Tibial nerve (tissue), 4 donors: Measurements from ENCODE around the gene MRPS18C.

Experiments used
- CTCF ChIP-seq, 5 experiments: fragments of 200-600 bp in 3 of 5; fragments of 450-650 bp in 2 of 5; sonication (generic) in 3 of 5; IDR thresholded peaks; one replicate each; pipeline ENCODE4 v1.5.1; 2016 to 2019; ENCODE audit warnings: antibody characterized with exemption in 5 of 5, mild to moderate bottlenecking in 3 of 5, moderate library complexity in 2 of 5
- EP300 ChIP-seq, 2 donors: sonication (generic); formaldehyde crosslinking; IDR thresholded peaks; one replicate each; pipeline ENCODE4 v1.6.1; 2017; ENCODE audit warnings: antibody characterized with exemption in 2 of 2, mild to moderate bottlenecking in 1 of 2
- POLR2A ChIP-seq, 2 donors: fragments of 450-650 bp; IDR thresholded peaks; one replicate each; pipeline ENCODE4 v1.6.1; 2017; ENCODE audit warnings: antibody characterized with exemption in 2 of 2, mild to moderate bottlenecking in 2 of 2, moderate library complexity in 2 of 2

- TF ChIP-seq CTCF (IDR thresholded peaks at IDR 0.05), result no peak
- TF ChIP-seq POLR2A (IDR thresholded peaks at IDR 0.05), result no peak
- no peak for TF ChIP-seq EP300 (IDR thresholded peaks at IDR 0.05)
These were observed 15.6 kb upstream of the MRPS18C start for GRCh38 chr4:83440148-83440814.
